IPS DF 19.7 (cell line): ENCODE data around the gene ARHGAP15.
A peak's percentile ranks its signal among the peaks of the same experiment; 100 is the strongest.

Experiments
- DNase-seq: peaks from one replicate; pipeline ENCODE4 v3.0.0-alpha.2; 2013; ENCODE audit warnings: low read depth, low spot score

The ARHGAP15 gene

GRCh38 chr2:143623231-143623908 lies 494.2 kb downstream of the ARHGAP15 start:
- DNase-seq: no peak

GRCh38 chr2:143623909-143624260 lies 494.7 kb downstream of the ARHGAP15 start:
- no peak for DNase-seq

GRCh38 chr2:143629340-143629739 lies 500.1 kb downstream of the ARHGAP15 start:
- no peak for DNase-seq

- DNase-seq: no peak
Observed at GRCh38 chr2:143632751-143633374, 503.6 kb downstream of the ARHGAP15 start.

GRCh38 chr2:143633419-143633818 lies 504.2 kb downstream of the ARHGAP15 start:
- no peak for DNase-seq

GRCh38 chr2:143635302-143635701 lies 506.1 kb downstream of the ARHGAP15 start:
- DNase-seq: no peak

GRCh38 chr2:143635936-143636335 lies 506.7 kb downstream of the ARHGAP15 start:
- no peak for DNase-seq

GRCh38 chr2:143640826-143641225 lies 511.6 kb downstream of the ARHGAP15 start:
- no peak for DNase-seq

GRCh38 chr2:143645921-143646645 lies 516.9 kb downstream of the ARHGAP15 start:
- DNase-seq: no peak

- DNase-seq: no peak
Observed at GRCh38 chr2:143649226-143649740, 520.1 kb downstream of the ARHGAP15 start.

- no peak for DNase-seq
Observed at GRCh38 chr2:143652692-143653091, 523.5 kb downstream of the ARHGAP15 start.

GRCh38 chr2:143668234-143668633 lies 539.0 kb downstream of the ARHGAP15 start:
- DNase-seq: peak; percentile 3

- DNase-seq: no peak
Observed at GRCh38 chr2:143674051-143674450, 544.8 kb downstream of the ARHGAP15 start.

- DNase-seq: no peak
Observed at GRCh38 chr2:143675021-143675420, 545.8 kb downstream of the ARHGAP15 start.

- DNase-seq: no peak
Observed at GRCh38 chr2:143679617-143680016, 550.4 kb downstream of the ARHGAP15 start.

- DNase-seq: no peak
Observed at GRCh38 chr2:143680885-143681405, 551.7 kb downstream of the ARHGAP15 start.

- DNase-seq: no peak
Observed at GRCh38 chr2:143682436-143683055, 553.3 kb downstream of the ARHGAP15 start.

- DNase-seq: no peak
Observed at GRCh38 chr2:143683977-143684376, 554.8 kb downstream of the ARHGAP15 start.

- no peak for DNase-seq
Observed at GRCh38 chr2:143684551-143685320, 555.5 kb downstream of the ARHGAP15 start.

- DNase-seq: no peak
Observed at GRCh38 chr2:143685421-143686078, 556.3 kb downstream of the ARHGAP15 start.
